ENCODE data around the gene DYNC2I2.

Gene DYNC2I2

GRCh38 chr9:128694344-128694743 is 37.7 kb upstream of the DYNC2I2 start:
- TF ChIP-seq SIN3A (IDR thresholded peaks at IDR 0.05; ENCODE audit: borderline replicate concordance, insufficient read depth, low read length) (no peak), POLR2AphosphoS5 (IDR thresholded peaks at IDR 0.05; ENCODE audit: low read depth, low read length) (no peak), REST (IDR thresholded peaks at IDR 0.05; ENCODE audit: insufficient read depth in 1 of 2, low read depth in 2 of 2, low read length in 2 of 2) (no peak), TAF1 (IDR thresholded peaks at IDR 0.05; ENCODE audit: borderline replicate concordance, insufficient read depth, low read length) (no peak)

GRCh38 chr9:128690684-128691034 is 34.0 kb upstream of the DYNC2I2 start:
- no peak for TF ChIP-seq REST (IDR thresholded peaks at IDR 0.05; ENCODE audit: insufficient read depth in 1 of 2, low read depth in 2 of 2, low read length in 2 of 2)
- TF ChIP-seq FOXP2 (optimal IDR thresholded peaks at IDR 0.05; ENCODE audit: borderline replicate concordance, extremely low read depth, extremely low read length, insufficient read depth) = no peak
- TF ChIP-seq POLR2AphosphoS5 (IDR thresholded peaks at IDR 0.05; ENCODE audit: low read depth, low read length) = no peak
- TF ChIP-seq SIN3A (IDR thresholded peaks at IDR 0.05; ENCODE audit: borderline replicate concordance, insufficient read depth, low read length) = no peak
- no peak for TF ChIP-seq TAF1 (IDR thresholded peaks at IDR 0.05; ENCODE audit: borderline replicate concordance, insufficient read depth, low read length)

GRCh38 chr9:128689820-128690683 is 33.4 kb upstream of the DYNC2I2 start:
- no peak for TF ChIP-seq REST (IDR thresholded peaks at IDR 0.05; ENCODE audit: insufficient read depth in 1 of 2, low read depth in 2 of 2, low read length in 2 of 2)
- no peak for TF ChIP-seq SIN3A (IDR thresholded peaks at IDR 0.05; ENCODE audit: borderline replicate concordance, insufficient read depth, low read length)

- no peak for TF ChIP-seq POLR2AphosphoS5 (IDR thresholded peaks at IDR 0.05; ENCODE audit: low read depth, low read length)
- TF ChIP-seq SIN3A (IDR thresholded peaks at IDR 0.05; ENCODE audit: borderline replicate concordance, insufficient read depth, low read length) = no peak
- TF ChIP-seq TAF1 (IDR thresholded peaks at IDR 0.05; ENCODE audit: borderline replicate concordance, insufficient read depth, low read length) = no peak
- TF ChIP-seq FOXP2 (optimal IDR thresholded peaks at IDR 0.05; ENCODE audit: borderline replicate concordance, extremely low read depth, extremely low read length, insufficient read depth) = no peak
- TF ChIP-seq REST (IDR thresholded peaks at IDR 0.05; ENCODE audit: insufficient read depth in 1 of 2, low read depth in 2 of 2, low read length in 2 of 2) = no peak
These were observed 32.7 kb upstream of the DYNC2I2 start for GRCh38 chr9:128689293-128689774.
